ENCODE results near the gene ASB2. TPM values are rescaled to one million over a fixed set of nuclear protein-coding genes. Genes with fewer than 3 reads are reported as not detected.

Gene ASB2
- polyA plus RNA-seq, 1 experiment, result 0.06 TPM

- CTCF ChIA-PET, result interaction anchor here (0.7 kb wide), 1 partner anchor 164 kb away, joined by 3 read pairs; no protein-coding TSS in a partner anchor
- POLR2A ChIA-PET, result no interaction called here
- Histone ChIP-seq H3K36me3 (ENCODE audit: control insufficient read depth, insufficient read depth, low read length) (no peaks in the 10 kb centered on the region), H3K4me3 (ENCODE audit: low read depth, low read length) (no peak overlapping the region), H3K27me3 (ENCODE audit: control insufficient read depth, insufficient read depth, low read length) (peaks cover 6% of the 10 kb centered on the region)
- TF ChIP-seq CTCF (IDR thresholded peaks at IDR 0.05; ENCODE audit: insufficient read depth, low read depth, low read length), result no peak
- DNase-seq (ENCODE audit: low read depth), result no peak
Measured at GRCh38 chr14:94016446-94016976, 40.1 kb upstream of the ASB2 start.

GRCh38 chr14:94015223-94015622, 38.9 kb upstream of the ASB2 start:
- POLR2A ChIA-PET, result no interaction called here

GRCh38 chr14:94014382-94014781, 38.0 kb upstream of the ASB2 start:
- Histone ChIP-seq H3K4me3 (ENCODE audit: low read depth, low read length) (no peak overlapping the region), H3K27me3 (ENCODE audit: control insufficient read depth, insufficient read depth, low read length) (peaks cover 10% of the 10 kb centered on the region), H3K36me3 (ENCODE audit: control insufficient read depth, insufficient read depth, low read length) (no peaks in the 10 kb centered on the region)
- no peak for TF ChIP-seq CTCF (IDR thresholded peaks at IDR 0.05; ENCODE audit: insufficient read depth, low read depth, low read length)
- DNase-seq (ENCODE audit: low read depth), result no peak
- POLR2A ChIA-PET, result no interaction called here
- CTCF ChIA-PET, result interaction anchor here (1.5 to 1.7 kb wide), 3 partner anchors 10 to 75 kb away, joined by 4 to 6 read pairs (median 5); no protein-coding TSS in a partner anchor

More at GRCh38 chr14:94015223-94015622, 38.9 kb upstream of the ASB2 start:
- no peak for DNase-seq (ENCODE audit: low read depth)
- peaks cover 11% of the 10 kb centered on the region for H3K27me3 ChIP-seq (ENCODE audit: control insufficient read depth, insufficient read depth, low read length)
- CTCF ChIA-PET, result interaction anchor here (1.5 to 1.7 kb wide), 2 partner anchors 11 to 76 kb away, joined by 4 to 6 read pairs; no protein-coding TSS in a partner anchor
- no peak for TF ChIP-seq CTCF (IDR thresholded peaks at IDR 0.05; ENCODE audit: insufficient read depth, low read depth, low read length)
- no peaks in the 10 kb centered on the region for H3K36me3 ChIP-seq (ENCODE audit: control insufficient read depth, insufficient read depth, low read length)
- no peak overlapping the region for H3K4me3 ChIP-seq (ENCODE audit: low read depth, low read length)

- CTCF ChIA-PET, result interaction anchor here (1.0 to 5.0 kb wide), 7 partner anchors 8 to 125 kb away, joined by 3 to 36 read pairs (median 5); partner anchors contain the start of gene OTUB2
Measured at GRCh38 chr14:94011795-94012194, 35.4 kb upstream of the ASB2 start.

DNA sequence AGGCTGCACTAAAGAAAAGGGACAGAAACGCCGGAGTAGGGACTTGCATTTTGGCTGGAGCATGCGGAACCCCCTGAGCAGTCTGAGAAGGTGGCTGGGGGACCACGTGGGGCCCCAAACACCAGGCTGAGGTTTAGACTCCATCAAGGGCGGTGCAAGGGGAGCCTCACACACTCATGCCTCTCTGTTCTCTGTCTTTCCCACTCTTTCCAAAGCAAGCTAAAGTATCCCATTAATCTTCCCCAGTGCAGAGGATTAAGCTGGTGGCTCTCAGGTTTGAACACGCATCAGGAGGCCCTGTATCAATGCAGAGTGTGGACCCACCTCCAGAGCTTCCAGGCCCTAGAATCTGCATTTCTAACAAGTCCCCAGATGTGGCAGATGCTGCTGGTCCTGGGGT, 34.3 kb upstream of the ASB2 start:
- DNase-seq (ENCODE audit: low read depth), result no peak
- ChIA-PET CTCF (interaction anchor here (0.7 to 5.0 kb wide), 6 partner anchors 8 to 126 kb away, joined by 3 to 36 read pairs (median 6); no protein-coding TSS in a partner anchor), POLR2A (no interaction called here)
- Histone ChIP-seq H3K4me3 (ENCODE audit: low read depth, low read length) (no peak overlapping the region), H3K27me3 (ENCODE audit: control insufficient read depth, insufficient read depth, low read length) (peaks cover 9% of the 10 kb centered on the region), H3K36me3 (ENCODE audit: control insufficient read depth, insufficient read depth, low read length) (no peaks in the 10 kb centered on the region)
- no peak for TF ChIP-seq CTCF (IDR thresholded peaks at IDR 0.05; ENCODE audit: insufficient read depth, low read depth, low read length)

More at GRCh38 chr14:94011795-94012194, 35.4 kb upstream of the ASB2 start:
- Histone ChIP-seq H3K36me3 (ENCODE audit: control insufficient read depth, insufficient read depth, low read length) (no peaks in the 10 kb centered on the region), H3K27me3 (ENCODE audit: control insufficient read depth, insufficient read depth, low read length) (peaks cover 9% of the 10 kb centered on the region), H3K4me3 (ENCODE audit: low read depth, low read length) (no peak overlapping the region)
- no peak for TF ChIP-seq CTCF (IDR thresholded peaks at IDR 0.05; ENCODE audit: insufficient read depth, low read depth, low read length)
- POLR2A ChIA-PET, result interaction anchor here (1.1 kb wide), 1 partner anchor 14 kb away, joined by 3 read pairs; no protein-coding TSS in a partner anchor
- DNase-seq (ENCODE audit: low read depth), result no peak
